ENCODE measurements around the gene CCDC110. TPM values are rescaled to one million over a fixed set of nuclear protein-coding genes. Genes with fewer than 3 reads are reported as not detected.

CCDC110 gene
- total and polyA plus RNA-seq, 9 of the 15 experiments (the other 6 are each of a cell fraction or from before 2014, with no cell fraction given) = 0.04 to 0.35 (median 0.07) TPM; not detected in 4

- Histone ChIP-seq H3K4me1 (replicated peaks in 1 of 2; ENCODE audit: control insufficient read depth in 2 of 2, insufficient read depth in 2 of 2, low read length in 2 of 2) (peaks cover 0 to 7% of the 10 kb centered on the region in 2 experiments; a peak in 2 of 5 replicates), H3K9me3 (replicated peaks; ENCODE audit: control insufficient read depth, insufficient read depth, low read depth, low read length) (no peaks in the 10 kb centered on the region), H3K27me3 (ENCODE audit: control insufficient read depth in 2 of 2, insufficient read depth in 2 of 2, low read length in 2 of 2) (peaks cover 12 to 20% of the 10 kb centered on the region in 2 experiments; a peak in 4 of 5 replicates), H3K9me1 (ENCODE audit: control insufficient read depth, insufficient read depth, low read length) (no peaks in the 10 kb centered on the region), H3K36me3 (ENCODE audit: control insufficient read depth, insufficient read depth, low read length) (no peaks in the 10 kb centered on the region), H2AFZ (ENCODE audit: low read depth, low read length) (no peak overlapping the region), H3K4me2 (ENCODE audit: insufficient read depth, low read length) (no peak overlapping the region), H4K20me1 (replicated peaks; ENCODE audit: control insufficient read depth, insufficient read depth, low read length) (no peaks in the 10 kb centered on the region), H3K79me2 (ENCODE audit: control insufficient read depth, insufficient read depth, low read length) (no peaks in the 10 kb centered on the region), H3K9ac (ENCODE audit: insufficient read depth in 1 of 2, low read depth in 2 of 2, low read length in 2 of 2) (no peak overlapping the region), H3K4me3 (no peak overlapping the region), H3K27ac (ENCODE audit: extremely low read depth, low read depth, low read length) (no peak overlapping the region)
- WGBS (ENCODE audit: insufficient coverage, low coverage, missing lambda C conversion rate) = 3% methylated on average over 9 of the region's 9 CpGs
- in situ Hi-C loops (cut with MboI) (no loop called here), intact Hi-C loops (cut with micrococcal nuclease) (no loop called here)
- DNase-seq (ENCODE audit: extremely low read depth in 1 of 4, low spot score in 3 of 4) (no peak), ATAC-seq (no peak), FAIRE-seq (no peak)
- BruUV-seq (replicated peaks) = no TSS peak
- ChIA-PET CTCF (ENCODE audit: low intra/inter-chr PET ratio) (no interaction called here), POLR2A (interaction anchor here (0.5 kb wide), 1 partner anchor 14 kb away, joined by 3 read pairs; no protein-coding TSS in a partner anchor)
- TF ChIP-seq XRCC5 (IDR thresholded peaks at IDR 0.05; ENCODE audit: low read depth, low read length) (no peak), FOXO4 (CRISPR knock-in tag; IDR thresholded peaks at IDR 0.05) (no peak), CBX5 (IDR thresholded peaks at IDR 0.05; ENCODE audit: borderline replicate concordance, low read depth) (no peak), PRDM10 (IDR thresholded peaks at IDR 0.05; ENCODE audit: partially characterized antibody) (no peak)
Observed at GRCh38 chr4:185500035-185500434, 28.5 kb upstream of the CCDC110 start.

Measured in K562 (cell line).